Hepatocyte (in vitro differentiated cells): ENCODE data around the gene UBE2O. TPM values are rescaled to one million over a fixed set of nuclear protein-coding genes. Genes with fewer than 3 reads are reported as not detected.
"Not testable (repeated sequence)": the region's sequence is repeated elsewhere in the genome, so short reads cannot be mapped to it uniquely, and the experiment has no call there.

Experiments
- DNase-seq: peaks from one replicate; pipeline ENCODE4 v3.0.0-alpha.2; 2016; ENCODE audit warnings: low spot score
- H2AFZ ChIP-seq: fragments of 200-600 bp; sonication (generic); 2 replicates; pipeline ENCODE4 v1.6.0; 2016; ENCODE audit warnings: antibody characterized with exemption, mild to moderate bottlenecking
- H3K27ac ChIP-seq: fragments of 200-600 bp; sonication (generic); 2 replicates; pipeline ENCODE4 v1.5.1; 2016; ENCODE audit warnings: mild to moderate bottlenecking
- H3K27me3 ChIP-seq: fragments of 200-600 bp; sonication (generic); 2 replicates; pipeline ENCODE4 v1.6.1; 2016
- H3K36me3 ChIP-seq: fragments of 200-600 bp; sonication (generic); replicated peaks from 2 replicates; pipeline ENCODE4 v1.5.1; 2016; ENCODE audit warnings: low read depth; ENCODE audit not compliant: insufficient read depth
- H3K4me1 ChIP-seq: fragments of 200-600 bp; sonication (generic); 2 replicates; pipeline ENCODE4 v1.5.1; 2016; ENCODE audit warnings: mild to moderate bottlenecking, moderate library complexity; ENCODE audit not compliant: insufficient read depth
- H3K4me2 ChIP-seq: fragments of 200-600 bp; sonication (generic); 2 replicates; pipeline ENCODE4 v1.6.0; 2016
- H3K4me3 ChIP-seq: fragments of 200-600 bp; sonication (generic); 2 replicates; pipeline ENCODE4 v1.5.1; 2016; ENCODE audit warnings: mild to moderate bottlenecking
- H3K79me2 ChIP-seq: fragments of 200-600 bp; sonication (generic); 2 replicates; pipeline ENCODE4 v1.6.0; 2017; ENCODE audit warnings: mild to moderate bottlenecking
- H3K9me2 ChIP-seq: fragments of 200-600 bp; sonication (generic); replicated peaks from 2 replicates; pipeline ENCODE4 v1.6.0; 2017; ENCODE audit warnings: mild to moderate bottlenecking; ENCODE audit not compliant: insufficient read depth
- H3K9me3 ChIP-seq: fragments of 200-600 bp; sonication (generic); 2 replicates; pipeline ENCODE4 v1.5.1; 2016; ENCODE audit warnings: low read depth, mild to moderate bottlenecking
- H4K20me1 ChIP-seq: fragments of 200-600 bp; sonication (generic); 2 replicates; pipeline ENCODE4 v1.6.0; 2016; ENCODE audit warnings: mild to moderate bottlenecking; ENCODE audit not compliant: insufficient read depth, poor library complexity, severe bottlenecking
- CTCF ChIP-seq: fragments of 200-600 bp; sonication (generic); IDR thresholded peaks from 2 replicates; pipeline ENCODE4 v1.5.1; 2016; ENCODE audit warnings: antibody characterized with exemption, mild to moderate bottlenecking; ENCODE audit not compliant: poor library complexity
- EZH2 ChIP-seq: fragments of 200-600 bp; sonication (generic); IDR thresholded peaks from 2 replicates; pipeline ENCODE4 v1.6.1; 2016; ENCODE audit warnings: antibody characterized with exemption, mild to moderate bottlenecking, borderline replicate concordance
- EZH2phosphoT487 ChIP-seq: fragments of 200-600 bp; sonication (generic); IDR thresholded peaks from one replicate; pipeline ENCODE4 v1.6.1; 2018; ENCODE audit warnings: antibody characterized with exemption, mild to moderate bottlenecking, low read depth, moderate library complexity; ENCODE audit not compliant: unreplicated experiment, severe bottlenecking
- WGBS: methylation state at CpG from one replicate; pipeline ENCODE4 v1.1.6; 2016; ENCODE audit warnings: low lambda C conversion rate; ENCODE audit errors: missing lambda C conversion rate; 5-methylcytosine and 5-hydroxymethylcytosine counted together
- polyA plus RNA-seq: library from polyadenylated mRNA; unstranded; fragments of >200 nt; fragmentation: Nextera tagmentation; extraction: Ambion mirVana; gene quantifications from 2 replicates; pipeline ENCODE4 v1.2.1, GENCODE V29; 2016
- total RNA-seq: library from RNA; depleted of rRNA; stranded (reverse); fragments of >200 nt; gene quantifications from 2 replicates; pipeline ENCODE4 v1.2.3, GENCODE V29; 2014

Gene UBE2O
- total and polyA plus RNA-seq, 2 experiments from 2014 or later: 9.7 to 15.2 TPM

- Histone ChIP-seq H3K4me1 (no peaks in the 10 kb centered on the region), H3K4me3 (no peak overlapping the region), H4K20me1 (no peaks in the 10 kb centered on the region), H3K9me3 (no peaks in the 10 kb centered on the region), H2AFZ (no peak overlapping the region), H3K27me3 (no peaks in the 10 kb centered on the region), H3K9me2 (no peaks in the 10 kb centered on the region), H3K27ac (no peak overlapping the region), H3K79me2 (no peaks in the 10 kb centered on the region), H3K36me3 (no peaks in the 10 kb centered on the region), H3K4me2 (no peak overlapping the region)
- whole genome bisulfite sequencing: 91% methylated on average over 2 of the region's 2 CpGs
- DNase-seq: no peak
- TF ChIP-seq EZH2phosphoT487: no peak
- no peak for TF ChIP-seq CTCF
- no peak for TF ChIP-seq EZH2
Observed at GRCh38 chr17:76360461-76360860, 92.5 kb downstream of the UBE2O start.

- not testable (repeated sequence) for H3K9me2 ChIP-seq, H3K9me3 ChIP-seq, H3K27me3 ChIP-seq, H2AFZ ChIP-seq, H3K27ac ChIP-seq, DNase-seq, H3K4me3 ChIP-seq, H3K79me2 ChIP-seq, H3K4me1 ChIP-seq, H4K20me1 ChIP-seq, H3K4me2 ChIP-seq, H3K36me3 ChIP-seq
- WGBS: 86% methylated on average over 6 of the region's 6 CpGs
Observed at GRCh38 chr17:76359776-76360175, 93.2 kb downstream of the UBE2O start.

- Histone ChIP-seq H2AFZ (no peak overlapping the region), H3K4me3 (no peak overlapping the region), H3K27me3 (no peaks in the 10 kb centered on the region), H3K9me3 (no peaks in the 10 kb centered on the region), H3K9me2 (no peaks in the 10 kb centered on the region), H4K20me1 (no peaks in the 10 kb centered on the region), H3K4me2 (no peak overlapping the region), H3K79me2 (no peaks in the 10 kb centered on the region), H3K36me3 (no peaks in the 10 kb centered on the region), H3K4me1 (no peaks in the 10 kb centered on the region), H3K27ac (no peak overlapping the region)
- 89% methylated on average over 6 of the region's 6 CpGs for WGBS
- no peak for DNase-seq
- TF ChIP-seq EZH2: no peak
- no peak for TF ChIP-seq EZH2phosphoT487
- TF ChIP-seq CTCF: no peak
Observed at GRCh38 chr17:76359375-76359774, 93.6 kb downstream of the UBE2O start.

- H3K9me3 ChIP-seq: no peaks in the 10 kb centered on the region
- H3K79me2 ChIP-seq: peaks cover 6% of the 10 kb centered on the region
- 88% methylated on average over 6 of the region's 6 CpGs for WGBS
- no peak overlapping the region for H3K4me2 ChIP-seq
- TF ChIP-seq CTCF: no peak
- TF ChIP-seq EZH2phosphoT487: no peak
- no peak for TF ChIP-seq EZH2
- no peak overlapping the region for H3K27ac ChIP-seq
- no peaks in the 10 kb centered on the region for H3K9me2 ChIP-seq
- no peak overlapping the region for H2AFZ ChIP-seq
- no peaks in the 10 kb centered on the region for H3K27me3 ChIP-seq
- no peaks in the 10 kb centered on the region for H3K4me1 ChIP-seq
- no peaks in the 10 kb centered on the region for H4K20me1 ChIP-seq
- H3K36me3 ChIP-seq: no peaks in the 10 kb centered on the region
- no peak for DNase-seq
- H3K4me3 ChIP-seq: no peak overlapping the region
Observed at GRCh38 chr17:76357597-76358158, 95.3 kb downstream of the UBE2O start.
